GM12874 (cell line): ENCODE measurements around the gene TMTC1.

Experiments used
- CTCF ChIP-seq: IDR thresholded peaks from 2 replicates; pipeline ENCODE4 v1.5.1; 2011; ENCODE audit warnings: low read depth, mild to moderate bottlenecking, control low read depth, low read length, moderate library complexity; ENCODE audit not compliant: insufficient read depth

TMTC1 gene

GRCh38 chr12:29717540-29718100 is 66.1 kb downstream of the TMTC1 start:
- no peak for TF ChIP-seq CTCF

- TF ChIP-seq CTCF = no peak
These were observed 68.8 kb downstream of the TMTC1 start for GRCh38 chr12:29714966-29715365.

- no peak for TF ChIP-seq CTCF
These were observed 70.0 kb downstream of the TMTC1 start for GRCh38 chr12:29713729-29714128.

- TF ChIP-seq CTCF = no peak
These were observed 72.4 kb downstream of the TMTC1 start for GRCh38 chr12:29711381-29711780.

GRCh38 chr12:29710104-29710503 is 73.6 kb downstream of the TMTC1 start:
- no peak for TF ChIP-seq CTCF

GRCh38 chr12:29709496-29710040 is 74.2 kb downstream of the TMTC1 start:
- no peak for TF ChIP-seq CTCF

GRCh38 chr12:29709054-29709453 is 74.7 kb downstream of the TMTC1 start:
- no peak for TF ChIP-seq CTCF
